K562 (cell line): ENCODE data around the gene RTP5.

Experiments used
- GABPA ChIP-seq: fragments of 200-800 bp; sonication (Bioruptor generic); conservative IDR thresholded peaks from 2 replicates; pipeline ENCODE4 v1.6.1; 2016; ENCODE audit warnings: low read depth, missing genetic modification characterization, missing compliant biosample characterization
- NR2C2 ChIP-seq, 2 experiments: fragments of 200-800 bp in 1 of 2; sonication (Bioruptor generic) in 1 of 2; sonication (generic) in 1 of 2; formaldehyde crosslinking in 1 of 2; IDR thresholded peaks; 2 replicates each; pipeline versions ENCODE4 v1.6.1 to v1.8.0; 2016 to 2022; ENCODE audit warnings: mild to moderate bottlenecking in 1 of 2, missing compliant biosample characterization in 1 of 2, missing genetic modification characterization in 1 of 2, missing genetic modification reagents in 1 of 2
- TEAD2 ChIP-seq: fragments of 450-650 bp; IDR thresholded peaks from 2 replicates; pipeline ENCODE4 v1.6.1; 2016; ENCODE audit warnings: missing genetic modification characterization, control low read depth, missing compliant biosample characterization
- TF ChIP-seq, protein P1 (sequence below), 3 experiments: IDR thresholded peaks in 2 of 3; conservative IDR thresholded peaks in 1 of 3; 2 replicates each; pipeline ENCODE4 v1.5.1; 2011 to 2012; ENCODE audit warnings: low read length in 3 of 3, mild to moderate bottlenecking in 3 of 3, control low read depth in 2 of 3, improper control_type of control experiment in 1 of 3, inconsistent platforms in 1 of 3, low read depth in 1 of 3, mixed read lengths in 1 of 3, moderate library complexity in 1 of 3; ENCODE audit not compliant: insufficient read depth in 2 of 3
- TF ChIP-seq, protein P2 (sequence below): fragments of 450-650 bp; formaldehyde crosslinking; IDR thresholded peaks from 2 replicates; pipeline ENCODE4 v1.4.0; 2020; ENCODE audit warnings: mild to moderate bottlenecking, moderate library complexity
- TF ChIP-seq, protein P3 (sequence below): fragments of 450-650 bp; formaldehyde crosslinking; IDR thresholded peaks from 2 replicates; pipeline ENCODE4 v1.4.0; 2022; ENCODE audit warnings: missing genetic modification characterization
- TF ChIP-seq, protein P4 (sequence below): sonication (generic); formaldehyde crosslinking; IDR thresholded peaks from 2 replicates; pipeline ENCODE4 v1.8.0; 2022; ENCODE audit warnings: mild to moderate bottlenecking, low read depth, missing genetic modification reagents

DNA sequence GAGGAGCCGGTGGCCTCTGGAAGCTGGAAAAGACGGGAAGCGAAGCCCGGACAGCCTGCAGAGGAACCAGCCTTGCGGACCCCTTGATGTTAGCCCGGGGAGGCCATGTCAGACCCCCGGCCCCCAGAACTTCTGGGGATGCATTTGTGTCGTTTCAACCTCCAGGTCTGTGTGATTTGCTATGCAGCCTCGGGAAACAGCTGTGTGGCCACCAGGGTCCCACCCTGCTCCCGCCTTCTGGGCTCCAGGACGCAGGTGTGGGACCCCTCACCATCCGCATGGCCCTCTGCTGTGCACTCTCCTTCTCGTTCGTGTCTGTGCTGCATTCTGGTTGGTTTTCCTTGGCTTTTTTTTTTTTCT, 47.3 kb upstream of the RTP5 start:
- TF ChIP-seq GABPA (tag): no peak
- TF ChIP-seq TEAD2 (tag): no peak
- TF ChIP-seq, protein P1, sequence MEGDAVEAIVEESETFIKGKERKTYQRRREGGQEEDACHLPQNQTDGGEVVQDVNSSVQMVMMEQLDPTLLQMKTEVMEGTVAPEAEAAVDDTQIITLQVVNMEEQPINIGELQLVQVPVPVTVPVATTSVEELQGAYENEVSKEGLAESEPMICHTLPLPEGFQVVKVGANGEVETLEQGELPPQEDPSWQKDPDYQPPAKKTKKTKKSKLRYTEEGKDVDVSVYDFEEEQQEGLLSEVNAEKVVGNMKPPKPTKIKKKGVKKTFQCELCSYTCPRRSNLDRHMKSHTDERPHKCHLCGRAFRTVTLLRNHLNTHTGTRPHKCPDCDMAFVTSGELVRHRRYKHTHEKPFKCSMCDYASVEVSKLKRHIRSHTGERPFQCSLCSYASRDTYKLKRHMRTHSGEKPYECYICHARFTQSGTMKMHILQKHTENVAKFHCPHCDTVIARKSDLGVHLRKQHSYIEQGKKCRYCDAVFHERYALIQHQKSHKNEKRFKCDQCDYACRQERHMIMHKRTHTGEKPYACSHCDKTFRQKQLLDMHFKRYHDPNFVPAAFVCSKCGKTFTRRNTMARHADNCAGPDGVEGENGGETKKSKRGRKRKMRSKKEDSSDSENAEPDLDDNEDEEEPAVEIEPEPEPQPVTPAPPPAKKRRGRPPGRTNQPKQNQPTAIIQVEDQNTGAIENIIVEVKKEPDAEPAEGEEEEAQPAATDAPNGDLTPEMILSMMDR (IDR thresholded peaks at IDR 0.05 in 2 of 3, conservative IDR thresholded peaks at IDR 0.05 in 1 of 3; ENCODE audit: insufficient read depth in 2 of 3, low read depth in 1 of 3, low read length in 3 of 3): no peak
- TF ChIP-seq, protein P2, sequence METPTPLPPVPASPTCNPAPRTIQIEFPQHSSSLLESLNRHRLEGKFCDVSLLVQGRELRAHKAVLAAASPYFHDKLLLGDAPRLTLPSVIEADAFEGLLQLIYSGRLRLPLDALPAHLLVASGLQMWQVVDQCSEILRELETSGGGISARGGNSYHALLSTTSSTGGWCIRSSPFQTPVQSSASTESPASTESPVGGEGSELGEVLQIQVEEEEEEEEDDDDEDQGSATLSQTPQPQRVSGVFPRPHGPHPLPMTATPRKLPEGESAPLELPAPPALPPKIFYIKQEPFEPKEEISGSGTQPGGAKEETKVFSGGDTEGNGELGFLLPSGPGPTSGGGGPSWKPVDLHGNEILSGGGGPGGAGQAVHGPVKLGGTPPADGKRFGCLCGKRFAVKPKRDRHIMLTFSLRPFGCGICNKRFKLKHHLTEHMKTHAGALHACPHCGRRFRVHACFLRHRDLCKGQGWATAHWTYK (CRISPR knock-in tag): no peak
- TF ChIP-seq, protein P3, sequence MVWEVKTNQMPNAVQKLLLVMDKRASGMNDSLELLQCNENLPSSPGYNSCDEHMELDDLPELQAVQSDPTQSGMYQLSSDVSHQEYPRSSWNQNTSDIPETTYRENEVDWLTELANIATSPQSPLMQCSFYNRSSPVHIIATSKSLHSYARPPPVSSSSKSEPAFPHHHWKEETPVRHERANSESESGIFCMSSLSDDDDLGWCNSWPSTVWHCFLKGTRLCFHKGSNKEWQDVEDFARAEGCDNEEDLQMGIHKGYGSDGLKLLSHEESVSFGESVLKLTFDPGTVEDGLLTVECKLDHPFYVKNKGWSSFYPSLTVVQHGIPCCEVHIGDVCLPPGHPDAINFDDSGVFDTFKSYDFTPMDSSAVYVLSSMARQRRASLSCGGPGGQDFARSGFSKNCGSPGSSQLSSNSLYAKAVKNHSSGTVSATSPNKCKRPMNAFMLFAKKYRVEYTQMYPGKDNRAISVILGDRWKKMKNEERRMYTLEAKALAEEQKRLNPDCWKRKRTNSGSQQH (CRISPR knock-in tag): no peak
- TF ChIP-seq, protein P4, sequence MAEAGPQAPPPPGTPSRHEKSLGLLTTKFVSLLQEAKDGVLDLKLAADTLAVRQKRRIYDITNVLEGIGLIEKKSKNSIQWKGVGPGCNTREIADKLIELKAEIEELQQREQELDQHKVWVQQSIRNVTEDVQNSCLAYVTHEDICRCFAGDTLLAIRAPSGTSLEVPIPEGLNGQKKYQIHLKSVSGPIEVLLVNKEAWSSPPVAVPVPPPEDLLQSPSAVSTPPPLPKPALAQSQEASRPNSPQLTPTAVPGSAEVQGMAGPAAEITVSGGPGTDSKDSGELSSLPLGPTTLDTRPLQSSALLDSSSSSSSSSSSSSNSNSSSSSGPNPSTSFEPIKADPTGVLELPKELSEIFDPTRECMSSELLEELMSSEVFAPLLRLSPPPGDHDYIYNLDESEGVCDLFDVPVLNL (CRISPR knock-in tag): no peak
- no peak for TF ChIP-seq NR2C2 (CRISPR knock-in tag; IDR thresholded peaks at IDR 0.05)
- TF ChIP-seq NR2C2 (tag; IDR thresholded peaks at IDR 0.05): no peak
